Neural cell (in vitro differentiated cells): Measurements from ENCODE around the gene TRIM63.

Experiments
- EP300 ChIP-seq: fragments of 450-650 bp; conservative IDR thresholded peaks from 2 replicates; pipeline ENCODE4 v1.6.1; 2014; ENCODE audit warnings: antibody characterized with exemption, mild to moderate bottlenecking, moderate library complexity; ENCODE audit not compliant: poor library complexity, severe bottlenecking
- EZH2 ChIP-seq: fragments of 200-600, 300-800 bp; shearing (Covaris generic), sonication (generic); IDR thresholded peaks from 2 replicates; pipeline ENCODE4 v1.6.1; 2014; ENCODE audit warnings: antibody characterized with exemption, low read length, borderline replicate concordance, mild to moderate bottlenecking; ENCODE audit not compliant: insufficient read depth, poor library complexity, severe bottlenecking
- MXI1 ChIP-seq: fragments of 450-650 bp; conservative IDR thresholded peaks from 2 replicates; pipeline ENCODE4 v1.6.1; 2014; ENCODE audit warnings: antibody characterized with exemption, mild to moderate bottlenecking; ENCODE audit not compliant: poor library complexity, severe bottlenecking
- POLR2AphosphoS5 ChIP-seq: IDR thresholded peaks from 2 replicates; pipeline ENCODE4 v1.6.1; 2012
- RAD21 ChIP-seq: fragments of 450-650 bp; conservative IDR thresholded peaks from 2 replicates; pipeline ENCODE4 v1.6.1; 2014; ENCODE audit warnings: antibody characterized with exemption, mild to moderate bottlenecking, moderate library complexity
- TF ChIP-seq, protein P1 (sequence below): fragments of 450-650 bp; IDR thresholded peaks from 2 replicates; pipeline ENCODE4 v1.5.1; 2014; ENCODE audit warnings: antibody characterized with exemption, mild to moderate bottlenecking, moderate library complexity; ENCODE audit not compliant: poor library complexity, severe bottlenecking
- TF ChIP-seq, protein P2 (sequence below): IDR thresholded peaks from 2 replicates; pipeline ENCODE4 v1.6.1; 2012; ENCODE audit warnings: borderline replicate concordance

DNA sequence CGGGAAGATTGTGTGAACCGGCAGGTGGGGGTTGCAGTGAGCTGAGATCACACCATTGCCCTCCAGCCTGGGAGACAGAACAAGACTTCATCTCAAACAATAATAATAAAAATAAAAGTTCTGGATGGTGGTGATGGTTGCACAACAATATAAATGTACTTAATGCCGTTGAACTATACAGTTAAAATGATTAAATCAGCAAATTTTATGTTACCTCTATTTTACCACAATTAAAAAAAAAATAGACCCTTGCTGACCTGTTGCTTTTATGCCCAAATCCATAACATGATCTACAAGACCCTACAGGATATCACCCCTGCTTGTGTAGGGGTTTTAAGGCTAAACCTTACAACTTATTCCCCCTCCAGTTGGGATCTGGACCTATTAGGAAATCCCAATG, 32.4 kb upstream of the TRIM63 start:
- TF ChIP-seq, protein P1, sequence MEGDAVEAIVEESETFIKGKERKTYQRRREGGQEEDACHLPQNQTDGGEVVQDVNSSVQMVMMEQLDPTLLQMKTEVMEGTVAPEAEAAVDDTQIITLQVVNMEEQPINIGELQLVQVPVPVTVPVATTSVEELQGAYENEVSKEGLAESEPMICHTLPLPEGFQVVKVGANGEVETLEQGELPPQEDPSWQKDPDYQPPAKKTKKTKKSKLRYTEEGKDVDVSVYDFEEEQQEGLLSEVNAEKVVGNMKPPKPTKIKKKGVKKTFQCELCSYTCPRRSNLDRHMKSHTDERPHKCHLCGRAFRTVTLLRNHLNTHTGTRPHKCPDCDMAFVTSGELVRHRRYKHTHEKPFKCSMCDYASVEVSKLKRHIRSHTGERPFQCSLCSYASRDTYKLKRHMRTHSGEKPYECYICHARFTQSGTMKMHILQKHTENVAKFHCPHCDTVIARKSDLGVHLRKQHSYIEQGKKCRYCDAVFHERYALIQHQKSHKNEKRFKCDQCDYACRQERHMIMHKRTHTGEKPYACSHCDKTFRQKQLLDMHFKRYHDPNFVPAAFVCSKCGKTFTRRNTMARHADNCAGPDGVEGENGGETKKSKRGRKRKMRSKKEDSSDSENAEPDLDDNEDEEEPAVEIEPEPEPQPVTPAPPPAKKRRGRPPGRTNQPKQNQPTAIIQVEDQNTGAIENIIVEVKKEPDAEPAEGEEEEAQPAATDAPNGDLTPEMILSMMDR = no peak
- TF ChIP-seq, protein P2, sequence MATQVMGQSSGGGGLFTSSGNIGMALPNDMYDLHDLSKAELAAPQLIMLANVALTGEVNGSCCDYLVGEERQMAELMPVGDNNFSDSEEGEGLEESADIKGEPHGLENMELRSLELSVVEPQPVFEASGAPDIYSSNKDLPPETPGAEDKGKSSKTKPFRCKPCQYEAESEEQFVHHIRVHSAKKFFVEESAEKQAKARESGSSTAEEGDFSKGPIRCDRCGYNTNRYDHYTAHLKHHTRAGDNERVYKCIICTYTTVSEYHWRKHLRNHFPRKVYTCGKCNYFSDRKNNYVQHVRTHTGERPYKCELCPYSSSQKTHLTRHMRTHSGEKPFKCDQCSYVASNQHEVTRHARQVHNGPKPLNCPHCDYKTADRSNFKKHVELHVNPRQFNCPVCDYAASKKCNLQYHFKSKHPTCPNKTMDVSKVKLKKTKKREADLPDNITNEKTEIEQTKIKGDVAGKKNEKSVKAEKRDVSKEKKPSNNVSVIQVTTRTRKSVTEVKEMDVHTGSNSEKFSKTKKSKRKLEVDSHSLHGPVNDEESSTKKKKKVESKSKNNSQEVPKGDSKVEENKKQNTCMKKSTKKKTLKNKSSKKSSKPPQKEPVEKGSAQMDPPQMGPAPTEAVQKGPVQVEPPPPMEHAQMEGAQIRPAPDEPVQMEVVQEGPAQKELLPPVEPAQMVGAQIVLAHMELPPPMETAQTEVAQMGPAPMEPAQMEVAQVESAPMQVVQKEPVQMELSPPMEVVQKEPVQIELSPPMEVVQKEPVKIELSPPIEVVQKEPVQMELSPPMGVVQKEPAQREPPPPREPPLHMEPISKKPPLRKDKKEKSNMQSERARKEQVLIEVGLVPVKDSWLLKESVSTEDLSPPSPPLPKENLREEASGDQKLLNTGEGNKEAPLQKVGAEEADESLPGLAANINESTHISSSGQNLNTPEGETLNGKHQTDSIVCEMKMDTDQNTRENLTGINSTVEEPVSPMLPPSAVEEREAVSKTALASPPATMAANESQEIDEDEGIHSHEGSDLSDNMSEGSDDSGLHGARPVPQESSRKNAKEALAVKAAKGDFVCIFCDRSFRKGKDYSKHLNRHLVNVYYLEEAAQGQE = no peak
- TF ChIP-seq POLR2AphosphoS5 (no peak), RAD21 (no peak), MXI1 (no peak), EZH2 (no peak), EP300 (no peak)
